Measurements from ENCODE around the gene ADAM11. TPM values are rescaled to one million over a fixed set of nuclear protein-coding genes. Genes with fewer than 3 reads are reported as not detected.

The ADAM11 gene
- total RNA-seq, 6 donors from 2014 or later, result 0.15 to 1.0 (median 0.20) TPM; not detected in 1

GRCh38 chr17:44780845-44781480, 22.2 kb downstream of the ADAM11 start:
- 80 to 87% methylated on average over 2 to 12 of the region's 14 CpGs for WGBS, 2 donors
- DNase-seq (peak in 1 of 2 donors; percentile 43), ATAC-seq (ENCODE audit: low FRiP score in 2 of 2) (no peak)
- H3K27me3 ChIP-seq, result no peaks in the 10 kb centered on the region
- no peaks in the 10 kb centered on the region for H3K36me3 ChIP-seq
- peak overlapping the region; percentile 48 to 76 (median 72) for H3K27ac ChIP-seq
- no peak overlapping the region for H3K4me3 ChIP-seq
- TF ChIP-seq POLR2AphosphoS5 (IDR thresholded peaks at IDR 0.05), result no peak
- TF ChIP-seq CTCF (IDR thresholded peaks at IDR 0.05), result no peak
- TF ChIP-seq EP300 (IDR thresholded peaks at IDR 0.05), result no peak
- TF ChIP-seq POLR2A (IDR thresholded peaks at IDR 0.05), result no peak
- H3K9me3 ChIP-seq, result no peaks in the 10 kb centered on the region
- H3K4me1 ChIP-seq, result peaks cover 21 to 45% (median 31%) of the 10 kb centered on the region in 4 donors

- H3K27ac ChIP-seq, result peak overlapping the region; percentile 71 to 89 (median 74)
These were observed 22.9 kb downstream of the ADAM11 start for GRCh38 chr17:44781551-44782325.

GRCh38 chr17:44782326-44782850, 23.6 kb downstream of the ADAM11 start:
- TF ChIP-seq POLR2AphosphoS5 (IDR thresholded peaks at IDR 0.05) (no peak), EP300 (IDR thresholded peaks at IDR 0.05) (no peak), POLR2A (IDR thresholded peaks at IDR 0.05) (no peak), CTCF (IDR thresholded peaks at IDR 0.05) (no peak)
- H3K27ac ChIP-seq, result peak overlapping the region; percentile 71 to 89 (median 74)

More at GRCh38 chr17:44781551-44782325, 22.9 kb downstream of the ADAM11 start:
- DNase-seq (peak in 1 of 2 donors; percentile 44), ATAC-seq (ENCODE audit: low FRiP score in 2 of 2) (no peak)
- Histone ChIP-seq H3K9me3 (no peaks in the 10 kb centered on the region), H3K4me1 (peaks cover 22 to 45% (median 31%) of the 10 kb centered on the region in 4 donors), H3K36me3 (no peaks in the 10 kb centered on the region), H3K4me3 (no peak overlapping the region), H3K27me3 (no peaks in the 10 kb centered on the region)
- 36 to 49% methylated on average over 4 to 17 of the region's 17 CpGs for WGBS, 2 donors
- TF ChIP-seq POLR2AphosphoS5 (IDR thresholded peaks at IDR 0.05) (no peak), EP300 (IDR thresholded peaks at IDR 0.05) (no peak), POLR2A (IDR thresholded peaks at IDR 0.05) (no peak), CTCF (IDR thresholded peaks at IDR 0.05) (no peak)

GRCh38 chr17:44785921-44786320, 27.1 kb downstream of the ADAM11 start:
- Histone ChIP-seq H3K27me3 (no peaks in the 10 kb centered on the region), H3K36me3 (no peaks in the 10 kb centered on the region), H3K27ac (peak overlapping the region in 1 of 4 donors; percentile 1), H3K4me1 (peaks cover 17 to 36% (median 27%) of the 10 kb centered on the region in 4 donors), H3K9me3 (no peaks in the 10 kb centered on the region), H3K4me3 (no peak overlapping the region)
- ATAC-seq (ENCODE audit: low FRiP score in 2 of 2), result peak in 1 of 2 donors; percentile 45
- no peak for TF ChIP-seq EP300 (IDR thresholded peaks at IDR 0.05)
- no peak for TF ChIP-seq POLR2A (IDR thresholded peaks at IDR 0.05)
- TF ChIP-seq CTCF (IDR thresholded peaks at IDR 0.05), result no peak
- TF ChIP-seq POLR2AphosphoS5 (IDR thresholded peaks at IDR 0.05), result no peak
- peak in 1 of 2 donors; percentile 66 for DNase-seq
- 72% methylated on average over 7 of the region's 7 CpGs; no CpG with 5 or more reads in 1 of the 2 donors for WGBS, 2 donors

More at GRCh38 chr17:44782326-44782850, 23.6 kb downstream of the ADAM11 start:
- 62% methylated on average over 11 of the region's 11 CpGs for WGBS, 2 donors
- H3K4me3 ChIP-seq, result no peak overlapping the region
- DNase-seq (no peak), ATAC-seq (ENCODE audit: low FRiP score in 2 of 2) (no peak)
- no peaks in the 10 kb centered on the region for H3K36me3 ChIP-seq
- no peaks in the 10 kb centered on the region for H3K27me3 ChIP-seq
- peaks cover 28 to 52% (median 37%) of the 10 kb centered on the region in 4 donors for H3K4me1 ChIP-seq
- no peaks in the 10 kb centered on the region for H3K9me3 ChIP-seq
